Upper lobe of right lung (tissue), 1 donor: ENCODE measurements around the gene GIN1. TPM values are rescaled to one million over a fixed set of nuclear protein-coding genes. Genes with fewer than 3 reads are reported as not detected.
"Not testable (repeated sequence)": the region's sequence is repeated elsewhere in the genome, so short reads cannot be mapped to it uniquely, and the experiment has no call there.

Experiments
- ATAC-seq: fragments of 200-7000 bp; cut with Tn5 transposase; one replicate; pipeline ENCODE4 v1.9.1; 2020; ENCODE audit warnings: mild to moderate bottlenecking, moderate library complexity
- DNase-seq: peaks from one replicate; pipeline ENCODE4 v3.0.0-alpha.2; 2020
- H3K27ac ChIP-seq: fragments of 200-600 bp; one replicate; pipeline ENCODE4 v1.8.0; 2022
- H3K27me3 ChIP-seq: fragments of 200-600 bp; one replicate; pipeline ENCODE4 v1.8.0; 2022; ENCODE audit warnings: mild to moderate bottlenecking
- H3K36me3 ChIP-seq: fragments of 200-600 bp; one replicate; pipeline ENCODE4 v1.8.0; 2022
- H3K4me1 ChIP-seq: fragments of 200-600 bp; one replicate; pipeline ENCODE4 v1.8.0; 2022
- H3K4me3 ChIP-seq: fragments of 200-600 bp; one replicate; pipeline ENCODE4 v1.8.0; 2022; ENCODE audit warnings: mild to moderate bottlenecking
- H3K9me3 ChIP-seq: fragments of 200-600 bp; one replicate; pipeline ENCODE4 v1.8.0; 2022
- intact Hi-C: fragments of 100-400 bp; cut with DNase I; formaldehyde crosslinking; loops from one replicate; pipeline ENCODE4 v1.11.0; 2022
- total RNA-seq: library from RNA; stranded (reverse); fragmentation: NEBNext Ultra II Directional; extraction: Animal tissue kit (Norgen Biotek cat#: 25700); gene quantifications from one replicate; pipeline ENCODE4 v1.2.1, GENCODE V29; 2021
- TF ChIP-seq, protein P1 (sequence below): fragments of 200-600 bp; IDR thresholded peaks from one replicate; pipeline ENCODE4 v1.8.0; 2022; ENCODE audit warnings: antibody characterized with exemption
- donor health status: DM: no; HTN: yes; CAD: no; lungs with severe emphysema.

GIN1 gene
- total RNA-seq, 1 donor from 2014 or later, result 6.7 TPM

GRCh38 chr5:103075442-103075841 is 44.5 kb downstream of the GIN1 start:
- H3K36me3 ChIP-seq, result no peaks in the 10 kb centered on the region
- no peak for DNase-seq
- intact Hi-C loops, result no loop called here

DNA sequence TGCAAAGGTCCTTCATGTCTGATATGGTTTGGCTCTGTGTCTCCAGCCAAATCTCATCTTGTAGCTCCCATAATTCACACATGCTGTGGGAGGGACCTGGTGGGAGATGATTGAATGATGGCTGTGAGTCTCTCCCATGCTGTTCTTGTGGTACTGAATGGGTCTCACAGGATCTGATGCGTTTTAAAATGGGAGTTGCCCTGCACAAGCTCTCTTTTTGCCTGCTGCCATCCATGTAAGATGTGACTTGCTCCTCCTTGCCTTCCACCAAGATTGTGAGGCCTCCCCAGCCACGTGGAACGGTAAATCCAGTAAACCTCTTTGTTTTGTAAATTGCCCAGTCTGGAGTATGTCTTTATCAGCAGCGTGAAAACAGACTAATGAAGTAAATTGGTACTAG is 46.4 kb downstream of the GIN1 start:
- ATAC-seq, H3K27me3 ChIP-seq, H3K4me3 ChIP-seq, intact Hi-C loops, H3K36me3 ChIP-seq, H3K27ac ChIP-seq, H3K4me1 ChIP-seq, DNase-seq: not testable (repeated sequence)
- H3K9me3 ChIP-seq, result peaks cover 29% of the 10 kb centered on the region

More at GRCh38 chr5:103075442-103075841, 44.5 kb downstream of the GIN1 start:
- no peak for ATAC-seq
- H3K27me3 ChIP-seq, result no peaks in the 10 kb centered on the region
- H3K9me3 ChIP-seq, result peaks cover 39% of the 10 kb centered on the region
- no peak overlapping the region for H3K4me3 ChIP-seq
- H3K4me1 ChIP-seq, result no peaks in the 10 kb centered on the region
- TF ChIP-seq, protein P1, sequence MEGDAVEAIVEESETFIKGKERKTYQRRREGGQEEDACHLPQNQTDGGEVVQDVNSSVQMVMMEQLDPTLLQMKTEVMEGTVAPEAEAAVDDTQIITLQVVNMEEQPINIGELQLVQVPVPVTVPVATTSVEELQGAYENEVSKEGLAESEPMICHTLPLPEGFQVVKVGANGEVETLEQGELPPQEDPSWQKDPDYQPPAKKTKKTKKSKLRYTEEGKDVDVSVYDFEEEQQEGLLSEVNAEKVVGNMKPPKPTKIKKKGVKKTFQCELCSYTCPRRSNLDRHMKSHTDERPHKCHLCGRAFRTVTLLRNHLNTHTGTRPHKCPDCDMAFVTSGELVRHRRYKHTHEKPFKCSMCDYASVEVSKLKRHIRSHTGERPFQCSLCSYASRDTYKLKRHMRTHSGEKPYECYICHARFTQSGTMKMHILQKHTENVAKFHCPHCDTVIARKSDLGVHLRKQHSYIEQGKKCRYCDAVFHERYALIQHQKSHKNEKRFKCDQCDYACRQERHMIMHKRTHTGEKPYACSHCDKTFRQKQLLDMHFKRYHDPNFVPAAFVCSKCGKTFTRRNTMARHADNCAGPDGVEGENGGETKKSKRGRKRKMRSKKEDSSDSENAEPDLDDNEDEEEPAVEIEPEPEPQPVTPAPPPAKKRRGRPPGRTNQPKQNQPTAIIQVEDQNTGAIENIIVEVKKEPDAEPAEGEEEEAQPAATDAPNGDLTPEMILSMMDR, result no peak
- H3K27ac ChIP-seq, result no peak overlapping the region

DNA sequence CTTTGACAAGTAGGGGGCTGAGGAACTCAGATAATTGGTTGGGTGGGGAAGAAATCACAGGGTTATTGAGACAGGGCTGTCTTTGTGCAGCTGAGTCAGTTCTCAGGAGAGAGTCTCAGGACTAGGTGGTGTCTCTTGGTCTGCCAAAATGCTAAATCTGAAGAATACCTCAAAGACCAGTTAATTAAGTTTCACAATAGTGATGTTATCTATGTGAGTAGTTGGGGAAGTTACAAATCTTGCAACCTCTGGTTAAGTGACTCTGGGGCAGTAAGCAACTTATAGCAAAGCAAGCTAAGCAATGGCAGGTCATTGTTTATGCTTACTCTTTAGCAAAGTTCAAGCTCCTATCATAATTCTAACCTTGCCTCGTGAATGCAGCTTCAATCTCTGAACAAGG is 53.6 kb downstream of the GIN1 start:
- intact Hi-C loops, result no loop called here
- Histone ChIP-seq H3K27me3 (no peaks in the 10 kb centered on the region), H3K9me3 (no peaks in the 10 kb centered on the region), H3K27ac (no peak overlapping the region), H3K36me3 (no peaks in the 10 kb centered on the region), H3K4me3 (no peak overlapping the region), H3K4me1 (no peaks in the 10 kb centered on the region)
- TF ChIP-seq, protein P1, result no peak
- DNase-seq, result no peak
- no peak for ATAC-seq

DNA sequence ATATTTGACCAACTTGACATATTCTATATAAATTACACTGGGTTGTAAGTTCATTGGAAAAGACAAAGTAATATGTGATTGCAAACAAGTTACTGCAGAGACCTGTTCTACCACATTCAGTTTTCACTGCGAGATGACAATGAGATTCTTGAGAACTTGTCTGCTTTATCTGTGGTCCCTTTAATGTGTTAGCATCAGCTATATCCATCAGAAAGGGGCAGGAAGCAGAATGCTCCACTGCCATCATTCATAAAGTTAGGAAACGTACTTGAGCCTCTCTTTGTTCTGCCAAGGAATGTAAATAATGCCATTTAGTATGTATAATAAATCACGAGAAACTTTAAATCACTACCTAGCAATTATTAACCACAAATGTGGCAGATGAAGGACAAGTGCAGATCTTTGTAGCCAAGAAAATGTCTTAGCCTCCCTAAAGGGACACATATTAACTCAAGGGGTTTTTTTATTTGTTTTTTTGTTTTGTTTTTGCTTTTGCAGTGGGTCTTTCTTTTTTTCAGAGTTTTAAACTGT is 59.4 kb downstream of the GIN1 start:
- H3K9me3 ChIP-seq, result no peaks in the 10 kb centered on the region
- H3K36me3 ChIP-seq, result no peaks in the 10 kb centered on the region
- H3K27ac ChIP-seq, result no peak overlapping the region
- no peaks in the 10 kb centered on the region for H3K27me3 ChIP-seq
- no peaks in the 10 kb centered on the region for H3K4me1 ChIP-seq
- TF ChIP-seq, protein P1, result no peak
- DNase-seq (no peak), ATAC-seq (no peak)
- H3K4me3 ChIP-seq, result no peak overlapping the region
- intact Hi-C loops, result no loop called here

- Histone ChIP-seq H3K27me3 (no peaks in the 10 kb centered on the region), H3K4me1 (no peaks in the 10 kb centered on the region), H3K36me3 (no peaks in the 10 kb centered on the region), H3K9me3 (no peaks in the 10 kb centered on the region), H3K27ac (no peak overlapping the region), H3K4me3 (no peak overlapping the region)
- TF ChIP-seq, protein P1, result no peak
- DNase-seq (no peak), ATAC-seq (no peak)
- intact Hi-C loops, result no loop called here
Measured at GRCh38 chr5:103059525-103059924, 60.4 kb downstream of the GIN1 start.

DNA sequence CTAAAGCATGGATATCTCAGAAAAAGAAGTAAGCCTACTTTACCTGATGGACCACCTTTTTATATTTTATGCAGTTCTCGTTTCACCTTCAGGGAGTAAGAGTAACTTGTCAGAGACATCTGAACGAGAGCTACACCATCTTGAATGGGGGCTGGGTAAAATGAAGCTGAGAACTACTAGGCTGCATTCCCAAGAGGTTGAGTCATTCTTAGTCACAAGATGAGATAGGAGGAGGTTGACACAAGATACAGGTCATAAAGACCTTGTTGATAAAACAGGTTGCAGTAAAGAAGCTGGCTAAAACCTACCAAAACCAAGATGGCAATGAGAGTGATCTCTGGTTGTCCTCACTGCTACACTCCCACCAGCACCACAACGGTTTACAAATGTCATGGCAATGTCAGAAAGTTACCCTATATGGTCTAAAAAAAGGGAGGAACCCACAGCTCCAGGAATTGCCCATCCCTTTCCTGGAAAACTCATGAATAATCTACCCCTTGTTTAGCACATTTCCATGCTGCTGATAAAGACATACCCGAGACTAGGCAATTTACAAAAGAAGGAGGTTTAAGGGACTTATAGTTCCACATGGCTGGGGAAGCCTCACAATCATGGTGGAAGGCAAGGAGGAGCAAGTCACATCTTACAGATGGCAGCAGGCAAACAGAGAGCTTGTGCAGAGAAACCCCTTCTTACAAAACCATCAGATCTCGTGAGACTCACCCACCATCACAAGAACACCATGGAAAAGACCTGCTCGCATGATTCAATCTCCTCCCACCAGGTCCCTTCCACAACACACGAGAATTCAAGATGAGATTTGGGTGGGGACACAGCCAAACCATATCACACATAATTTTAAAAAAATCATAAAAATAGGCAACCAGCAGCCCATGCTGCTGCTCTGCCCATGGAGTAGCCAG is 62.5 kb downstream of the GIN1 start:
- no peak for DNase-seq
- no peaks in the 10 kb centered on the region for H3K9me3 ChIP-seq
- H3K36me3 ChIP-seq, result no peaks in the 10 kb centered on the region
- no peak overlapping the region for H3K4me3 ChIP-seq
- TF ChIP-seq, protein P1, result no peak
- ATAC-seq, result no peak
- no peaks in the 10 kb centered on the region for H3K27me3 ChIP-seq
- no peak overlapping the region for H3K27ac ChIP-seq
- no peaks in the 10 kb centered on the region for H3K4me1 ChIP-seq
- intact Hi-C loops, result no loop called here

DNA sequence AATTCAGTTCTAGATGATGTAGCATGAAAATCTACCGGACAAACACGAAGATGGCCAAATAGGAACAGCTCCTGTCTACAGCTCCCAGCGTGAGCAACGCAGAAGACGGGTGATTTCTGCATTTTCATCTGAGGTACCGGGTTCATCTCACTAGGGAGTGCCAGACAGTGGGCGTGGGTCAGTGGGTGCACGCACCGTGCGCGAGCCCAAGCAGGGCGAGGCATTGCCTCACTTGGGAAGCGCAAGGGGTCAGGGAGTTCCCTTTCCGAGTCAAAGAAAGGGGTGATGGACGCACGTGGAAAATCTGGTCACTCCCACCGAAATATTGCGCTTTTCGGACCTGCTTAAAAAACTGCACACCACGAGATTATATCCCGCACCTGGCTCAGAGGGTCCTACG is 73.2 kb downstream of the GIN1 start:
- ATAC-seq, DNase-seq, intact Hi-C loops, H3K36me3 ChIP-seq, H3K4me1 ChIP-seq, H3K9me3 ChIP-seq, H3K27me3 ChIP-seq, H3K27ac ChIP-seq, H3K4me3 ChIP-seq: not testable (repeated sequence)
